ENCODE results near the gene DSCAML1. TPM values are rescaled to one million over a fixed set of nuclear protein-coding genes. Genes with fewer than 3 reads are reported as not detected.

DSCAML1 gene
- total and polyA plus RNA-seq, 9 of the 15 experiments (the other 6 are each of a cell fraction or from before 2014, with no cell fraction given) = not detected

DNA sequence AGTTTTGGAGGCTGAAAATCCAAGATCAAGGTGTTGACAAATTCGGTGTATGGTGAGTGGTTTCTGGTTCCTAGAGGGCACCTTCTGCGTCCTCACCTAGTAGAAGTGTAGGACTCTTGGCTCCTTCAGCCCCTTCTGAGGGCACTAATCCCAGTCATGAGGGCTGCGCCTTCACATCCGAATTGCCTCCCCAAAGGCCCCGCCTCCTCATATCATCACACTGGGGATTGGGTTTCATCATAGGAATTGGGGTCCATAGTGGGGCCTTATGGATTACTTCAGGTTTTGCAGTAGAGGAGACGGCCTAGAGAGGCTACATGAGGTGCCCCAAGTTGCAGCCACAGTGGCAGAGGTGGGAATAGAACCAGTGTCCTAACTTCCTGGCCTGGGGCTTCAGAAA, 382.3 kb downstream of the DSCAML1 start (continued):
- TF ChIP-seq, protein P1, sequence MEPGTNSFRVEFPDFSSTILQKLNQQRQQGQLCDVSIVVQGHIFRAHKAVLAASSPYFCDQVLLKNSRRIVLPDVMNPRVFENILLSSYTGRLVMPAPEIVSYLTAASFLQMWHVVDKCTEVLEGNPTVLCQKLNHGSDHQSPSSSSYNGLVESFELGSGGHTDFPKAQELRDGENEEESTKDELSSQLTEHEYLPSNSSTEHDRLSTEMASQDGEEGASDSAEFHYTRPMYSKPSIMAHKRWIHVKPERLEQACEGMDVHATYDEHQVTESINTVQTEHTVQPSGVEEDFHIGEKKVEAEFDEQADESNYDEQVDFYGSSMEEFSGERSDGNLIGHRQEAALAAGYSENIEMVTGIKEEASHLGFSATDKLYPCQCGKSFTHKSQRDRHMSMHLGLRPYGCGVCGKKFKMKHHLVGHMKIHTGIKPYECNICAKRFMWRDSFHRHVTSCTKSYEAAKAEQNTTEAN (CRISPR knock-in tag; IDR thresholded peaks at IDR 0.05) = no peak
- TF ChIP-seq DIDO1 (tag; IDR thresholded peaks at IDR 0.05; ENCODE audit: low read depth) = no peak
- TF ChIP-seq, protein P2, sequence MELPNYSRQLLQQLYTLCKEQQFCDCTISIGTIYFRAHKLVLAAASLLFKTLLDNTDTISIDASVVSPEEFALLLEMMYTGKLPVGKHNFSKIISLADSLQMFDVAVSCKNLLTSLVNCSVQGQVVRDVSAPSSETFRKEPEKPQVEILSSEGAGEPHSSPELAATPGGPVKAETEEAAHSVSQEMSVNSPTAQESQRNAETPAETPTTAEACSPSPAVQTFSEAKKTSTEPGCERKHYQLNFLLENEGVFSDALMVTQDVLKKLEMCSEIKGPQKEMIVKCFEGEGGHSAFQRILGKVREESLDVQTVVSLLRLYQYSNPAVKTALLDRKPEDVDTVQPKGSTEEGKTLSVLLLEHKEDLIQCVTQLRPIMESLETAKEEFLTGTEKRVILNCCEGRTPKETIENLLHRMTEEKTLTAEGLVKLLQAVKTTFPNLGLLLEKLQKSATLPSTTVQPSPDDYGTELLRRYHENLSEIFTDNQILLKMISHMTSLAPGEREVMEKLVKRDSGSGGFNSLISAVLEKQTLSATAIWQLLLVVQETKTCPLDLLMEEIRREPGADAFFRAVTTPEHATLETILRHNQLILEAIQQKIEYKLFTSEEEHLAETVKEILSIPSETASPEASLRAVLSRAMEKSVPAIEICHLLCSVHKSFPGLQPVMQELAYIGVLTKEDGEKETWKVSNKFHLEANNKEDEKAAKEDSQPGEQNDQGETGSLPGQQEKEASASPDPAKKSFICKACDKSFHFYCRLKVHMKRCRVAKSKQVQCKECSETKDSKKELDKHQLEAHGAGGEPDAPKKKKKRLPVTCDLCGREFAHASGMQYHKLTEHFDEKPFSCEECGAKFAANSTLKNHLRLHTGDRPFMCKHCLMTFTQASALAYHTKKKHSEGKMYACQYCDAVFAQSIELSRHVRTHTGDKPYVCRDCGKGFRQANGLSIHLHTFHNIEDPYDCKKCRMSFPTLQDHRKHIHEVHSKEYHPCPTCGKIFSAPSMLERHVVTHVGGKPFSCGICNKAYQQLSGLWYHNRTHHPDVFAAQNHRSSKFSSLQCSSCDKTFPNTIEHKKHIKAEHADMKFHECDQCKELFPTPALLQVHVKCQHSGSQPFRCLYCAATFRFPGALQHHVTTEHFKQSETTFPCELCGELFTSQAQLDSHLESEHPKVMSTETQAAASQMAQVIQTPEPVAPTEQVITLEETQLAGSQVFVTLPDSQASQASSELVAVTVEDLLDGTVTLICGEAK (IDR thresholded peaks at IDR 0.05) = no peak
- TF ChIP-seq, protein P2 (CRISPR knock-in tag; IDR thresholded peaks at IDR 0.05) = no peak
- TF ChIP-seq, protein P3, sequence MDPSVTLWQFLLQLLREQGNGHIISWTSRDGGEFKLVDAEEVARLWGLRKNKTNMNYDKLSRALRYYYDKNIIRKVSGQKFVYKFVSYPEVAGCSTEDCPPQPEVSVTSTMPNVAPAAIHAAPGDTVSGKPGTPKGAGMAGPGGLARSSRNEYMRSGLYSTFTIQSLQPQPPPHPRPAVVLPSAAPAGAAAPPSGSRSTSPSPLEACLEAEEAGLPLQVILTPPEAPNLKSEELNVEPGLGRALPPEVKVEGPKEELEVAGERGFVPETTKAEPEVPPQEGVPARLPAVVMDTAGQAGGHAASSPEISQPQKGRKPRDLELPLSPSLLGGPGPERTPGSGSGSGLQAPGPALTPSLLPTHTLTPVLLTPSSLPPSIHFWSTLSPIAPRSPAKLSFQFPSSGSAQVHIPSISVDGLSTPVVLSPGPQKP (CRISPR knock-in tag; IDR thresholded peaks at IDR 0.05) = no peak

Measured in K562 (cell line).